Fibroblast of lung (primary cell): Measurements from ENCODE around the gene CARMIL1. TPM values are rescaled to one million over a fixed set of nuclear protein-coding genes. Genes with fewer than 3 reads are reported as not detected.

Experiments used
- DNase-seq, 2 donors: peaks; one replicate each; pipeline versions ENCODE4 v3.0.0 to v3.0.0-alpha.2; 2010; ENCODE audit warnings: low read depth in 2 of 2
- H2AFZ ChIP-seq: 2 replicates; pipeline ENCODE4 v1.5.1; 2012; ENCODE audit warnings: low read length, control low read depth, inconsistent platforms
- H3K27ac ChIP-seq: 2 replicates; pipeline ENCODE4 v1.5.1; 2011; ENCODE audit warnings: low read length, control low read depth; ENCODE audit not compliant: insufficient read depth
- H3K27me3 ChIP-seq: 2 replicates; pipeline ENCODE4 v1.5.1; 2011; ENCODE audit warnings: mild to moderate bottlenecking, low read length; ENCODE audit not compliant: control insufficient read depth, insufficient read depth
- H3K36me3 ChIP-seq: 2 replicates; pipeline ENCODE4 v1.5.1; 2011; ENCODE audit warnings: low read length; ENCODE audit not compliant: control insufficient read depth, insufficient read depth
- H3K4me1 ChIP-seq: 2 replicates; pipeline ENCODE4 v1.5.1; 2011; ENCODE audit warnings: low read length; ENCODE audit not compliant: control insufficient read depth, insufficient read depth; ENCODE audit errors: extremely low read depth
- H3K4me2 ChIP-seq: 2 replicates; pipeline ENCODE4 v1.5.1; 2011; ENCODE audit warnings: low read length, control low read depth; ENCODE audit not compliant: insufficient read depth; ENCODE audit errors: extremely low read depth
- H3K4me3 ChIP-seq, 4 experiments: fragments of 200-600 bp in 1 of 4; sonication (generic) in 1 of 4; replicated peaks in 1 of 4; 2 replicates each; pipeline ENCODE4 v1.5.1; 2011 to 2016; ENCODE audit warnings: low read length in 4 of 4, low read depth in 3 of 4, mild to moderate bottlenecking in 3 of 4, control low read depth in 2 of 4, inconsistent platforms in 1 of 4, mixed read lengths in 1 of 4; ENCODE audit not compliant: insufficient read depth in 1 of 4; ENCODE audit errors: control extremely low read depth in 1 of 4
- H3K79me2 ChIP-seq: 2 replicates; pipeline ENCODE4 v1.5.1; 2012; ENCODE audit warnings: mild to moderate bottlenecking, low read length, inconsistent platforms; ENCODE audit not compliant: control insufficient read depth, insufficient read depth
- H3K9ac ChIP-seq: 2 replicates; pipeline ENCODE4 v1.5.1; 2011; ENCODE audit warnings: mild to moderate bottlenecking, low read length, control low read depth; ENCODE audit not compliant: insufficient read depth
- H3K9me3 ChIP-seq: 2 replicates; pipeline ENCODE4 v1.5.1; 2012; ENCODE audit warnings: low read depth, low read length; ENCODE audit not compliant: control insufficient read depth, insufficient read depth
- H4K20me1 ChIP-seq: 2 replicates; pipeline ENCODE4 v1.5.1; 2011; ENCODE audit warnings: low read length; ENCODE audit not compliant: control insufficient read depth, insufficient read depth; ENCODE audit errors: extremely low read depth
- CTCF ChIP-seq, 2 donors: IDR thresholded peaks in 1 of 2; conservative IDR thresholded peaks in 1 of 2; 1 replicate in 1 of 2; 2 replicates in 1 of 2; pipeline ENCODE4 v1.5.1; 2011 to 2012; ENCODE audit warnings: low read length in 2 of 2, control low read depth in 1 of 2, inconsistent platforms in 1 of 2, low read depth in 1 of 2, mild to moderate bottlenecking in 1 of 2
- EZH2 ChIP-seq: IDR thresholded peaks from 2 replicates; pipeline ENCODE4 v1.5.1; 2012; ENCODE audit warnings: low read length, control low read depth, mild to moderate bottlenecking; ENCODE audit errors: missing control alignments
- polyA plus RNA-seq, 2 donors: library from polyadenylated mRNA; depleted of rRNA in 1 of 2; stranded (reverse) in 1 of 2; unstranded in 1 of 2; fragments of >200 nt; gene quantifications; 2 replicates each; pipeline ENCODE4 v1.2.1, GENCODE V29; 2011 to 2012; ENCODE audit warnings: missing spikeins in 1 of 2
- total RNA-seq: library from RNA; depleted of rRNA; stranded (reverse); fragments of >200 nt; gene quantifications from 2 replicates; pipeline ENCODE4 v1.2.1, GENCODE V29; 2014

CARMIL1 gene
- total and polyA plus RNA-seq, 2 donors (not counting 1 experiment from before 2014, with no cell fraction given): 10.2 to 12.5 TPM

GRCh38 chr6:25337431-25337830 is 58.3 kb downstream of the CARMIL1 start:
- Histone ChIP-seq H3K79me2 (no peaks in the 10 kb centered on the region), H3K9ac (no peak overlapping the region), H3K4me3 (no peak overlapping the region), H3K27me3 (no peaks in the 10 kb centered on the region), H4K20me1 (no peaks in the 10 kb centered on the region), H3K27ac (no peak overlapping the region), H3K4me1 (no peaks in the 10 kb centered on the region), H2AFZ (no peak overlapping the region), H3K36me3 (no peaks in the 10 kb centered on the region), H3K4me2 (no peak overlapping the region), H3K9me3 (no peaks in the 10 kb centered on the region)
- TF ChIP-seq EZH2: no peak
- TF ChIP-seq CTCF (conservative IDR thresholded peaks at IDR 0.05 in 1 of 2, IDR thresholded peaks at IDR 0.05 in 1 of 2; ENCODE audit: low read depth in 1 of 2, low read length in 2 of 2): no peak
- no peak for DNase-seq

GRCh38 chr6:25340431-25341202 is 61.4 kb downstream of the CARMIL1 start:
- H3K79me2 ChIP-seq: no peaks in the 10 kb centered on the region
- no peaks in the 10 kb centered on the region for H3K9me3 ChIP-seq
- no peaks in the 10 kb centered on the region for H3K36me3 ChIP-seq
- no peak overlapping the region for H3K4me3 ChIP-seq
- TF ChIP-seq CTCF (conservative IDR thresholded peaks at IDR 0.05 in 1 of 2, IDR thresholded peaks at IDR 0.05 in 1 of 2; ENCODE audit: low read depth in 1 of 2, low read length in 2 of 2) (no peak), EZH2 (no peak)
- H2AFZ ChIP-seq: no peak overlapping the region
- DNase-seq: no peak
- no peaks in the 10 kb centered on the region for H3K27me3 ChIP-seq
- no peak overlapping the region for H3K4me2 ChIP-seq
- no peak overlapping the region for H3K9ac ChIP-seq
- H4K20me1 ChIP-seq: no peaks in the 10 kb centered on the region
- no peaks in the 10 kb centered on the region for H3K4me1 ChIP-seq
- no peak overlapping the region for H3K27ac ChIP-seq

- TF ChIP-seq CTCF (conservative IDR thresholded peaks at IDR 0.05 in 1 of 2, IDR thresholded peaks at IDR 0.05 in 1 of 2; ENCODE audit: low read depth in 1 of 2, low read length in 2 of 2) (no peak), EZH2 (no peak)
- H4K20me1 ChIP-seq: no peaks in the 10 kb centered on the region
- no peak overlapping the region for H3K9ac ChIP-seq
- H3K27me3 ChIP-seq: no peaks in the 10 kb centered on the region
- no peaks in the 10 kb centered on the region for H3K9me3 ChIP-seq
- no peaks in the 10 kb centered on the region for H3K4me1 ChIP-seq
- H3K4me3 ChIP-seq: no peak overlapping the region
- H2AFZ ChIP-seq: no peak overlapping the region
- H3K27ac ChIP-seq: no peak overlapping the region
- no peak overlapping the region for H3K4me2 ChIP-seq
- DNase-seq: no peak
- no peaks in the 10 kb centered on the region for H3K36me3 ChIP-seq
- no peaks in the 10 kb centered on the region for H3K79me2 ChIP-seq
These were observed 62.0 kb downstream of the CARMIL1 start for GRCh38 chr6:25341203-25341552.
